ENCODE results near the gene VTCN1.
"Not testable (repeated sequence)": the region's sequence is repeated elsewhere in the genome, so short reads cannot be mapped to it uniquely, and the experiment has no call there.

- TF ChIP-seq, protein P1, sequence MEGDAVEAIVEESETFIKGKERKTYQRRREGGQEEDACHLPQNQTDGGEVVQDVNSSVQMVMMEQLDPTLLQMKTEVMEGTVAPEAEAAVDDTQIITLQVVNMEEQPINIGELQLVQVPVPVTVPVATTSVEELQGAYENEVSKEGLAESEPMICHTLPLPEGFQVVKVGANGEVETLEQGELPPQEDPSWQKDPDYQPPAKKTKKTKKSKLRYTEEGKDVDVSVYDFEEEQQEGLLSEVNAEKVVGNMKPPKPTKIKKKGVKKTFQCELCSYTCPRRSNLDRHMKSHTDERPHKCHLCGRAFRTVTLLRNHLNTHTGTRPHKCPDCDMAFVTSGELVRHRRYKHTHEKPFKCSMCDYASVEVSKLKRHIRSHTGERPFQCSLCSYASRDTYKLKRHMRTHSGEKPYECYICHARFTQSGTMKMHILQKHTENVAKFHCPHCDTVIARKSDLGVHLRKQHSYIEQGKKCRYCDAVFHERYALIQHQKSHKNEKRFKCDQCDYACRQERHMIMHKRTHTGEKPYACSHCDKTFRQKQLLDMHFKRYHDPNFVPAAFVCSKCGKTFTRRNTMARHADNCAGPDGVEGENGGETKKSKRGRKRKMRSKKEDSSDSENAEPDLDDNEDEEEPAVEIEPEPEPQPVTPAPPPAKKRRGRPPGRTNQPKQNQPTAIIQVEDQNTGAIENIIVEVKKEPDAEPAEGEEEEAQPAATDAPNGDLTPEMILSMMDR (IDR thresholded peaks at IDR 0.05): not testable (repeated sequence)
- TF ChIP-seq POLR2A (IDR thresholded peaks at IDR 0.05; ENCODE audit: low read depth); POLR2AphosphoS5 (IDR thresholded peaks at IDR 0.05); EP300 (IDR thresholded peaks at IDR 0.05): not testable (repeated sequence)
Measured at GRCh38 chr1:117101858-117102257, 108.9 kb downstream of the VTCN1 start.
